ENCODE results near the gene HOXA10. TPM values are rescaled to one million over a fixed set of nuclear protein-coding genes. Genes with fewer than 3 reads are reported as not detected.

The HOXA10 gene
- polyA plus RNA-seq, 3 donors from 2014 or later: 4.2 to 17.3 (median 6.2) TPM

GRCh38 chr7:27140126-27140857, 33.8 kb downstream of the HOXA10 start:
- H3K27me3 Mint-ChIP-seq (ENCODE audit: low read depth in 3 of 3): peaks cover 10 to 15% (median 12%) of the 10 kb centered on the region in 3 donors
- peaks cover 0 to 9% (median 0%) of the 10 kb centered on the region in 3 donors for H3K36me3 Mint-ChIP-seq
- no peak for DNase-seq
- H3K27ac Mint-ChIP-seq: no peak overlapping the region
- H3K4me3 Mint-ChIP-seq: no peak overlapping the region
- peaks cover 1 to 18% of the 10 kb centered on the region in 2 donors for H3K4me1 Mint-ChIP-seq
- H3K9me3 Mint-ChIP-seq: no peaks in the 10 kb centered on the region

- Mint-ChIP-seq H3K4me3 (no peak overlapping the region), H3K4me1 (peaks cover 1 to 22% of the 10 kb centered on the region in 2 donors), H3K36me3 (peaks cover 0 to 9% (median 0%) of the 10 kb centered on the region in 3 donors), H3K9me3 (no peaks in the 10 kb centered on the region), H3K27me3 (ENCODE audit: low read depth in 3 of 3) (peaks cover 10 to 18% (median 14%) of the 10 kb centered on the region in 3 donors), H3K27ac (no peak overlapping the region)
- DNase-seq: no peak
Measured at GRCh38 chr7:27139334-27140125, 34.6 kb downstream of the HOXA10 start.

GRCh38 chr7:27138985-27139333, 35.2 kb downstream of the HOXA10 start:
- Mint-ChIP-seq H3K4me1 (peaks cover 1 to 22% of the 10 kb centered on the region in 2 donors), H3K4me3 (no peak overlapping the region), H3K9me3 (no peaks in the 10 kb centered on the region), H3K27me3 (ENCODE audit: low read depth in 3 of 3) (peaks cover 10 to 18% (median 14%) of the 10 kb centered on the region in 3 donors), H3K36me3 (peaks cover 0 to 9% (median 0%) of the 10 kb centered on the region in 3 donors), H3K27ac (no peak overlapping the region)
- DNase-seq: no peak

- H3K4me3 Mint-ChIP-seq: no peak overlapping the region
- H3K27ac Mint-ChIP-seq: no peak overlapping the region
- peaks cover 1 to 22% of the 10 kb centered on the region in 2 donors for H3K4me1 Mint-ChIP-seq
- H3K9me3 Mint-ChIP-seq: no peaks in the 10 kb centered on the region
- H3K27me3 Mint-ChIP-seq (ENCODE audit: low read depth in 3 of 3): peaks cover 10 to 18% (median 14%) of the 10 kb centered on the region in 3 donors
- H3K36me3 Mint-ChIP-seq: peaks cover 0 to 9% (median 0%) of the 10 kb centered on the region in 3 donors
- DNase-seq: no peak
Measured at GRCh38 chr7:27138472-27138871, 35.6 kb downstream of the HOXA10 start.

DNA sequence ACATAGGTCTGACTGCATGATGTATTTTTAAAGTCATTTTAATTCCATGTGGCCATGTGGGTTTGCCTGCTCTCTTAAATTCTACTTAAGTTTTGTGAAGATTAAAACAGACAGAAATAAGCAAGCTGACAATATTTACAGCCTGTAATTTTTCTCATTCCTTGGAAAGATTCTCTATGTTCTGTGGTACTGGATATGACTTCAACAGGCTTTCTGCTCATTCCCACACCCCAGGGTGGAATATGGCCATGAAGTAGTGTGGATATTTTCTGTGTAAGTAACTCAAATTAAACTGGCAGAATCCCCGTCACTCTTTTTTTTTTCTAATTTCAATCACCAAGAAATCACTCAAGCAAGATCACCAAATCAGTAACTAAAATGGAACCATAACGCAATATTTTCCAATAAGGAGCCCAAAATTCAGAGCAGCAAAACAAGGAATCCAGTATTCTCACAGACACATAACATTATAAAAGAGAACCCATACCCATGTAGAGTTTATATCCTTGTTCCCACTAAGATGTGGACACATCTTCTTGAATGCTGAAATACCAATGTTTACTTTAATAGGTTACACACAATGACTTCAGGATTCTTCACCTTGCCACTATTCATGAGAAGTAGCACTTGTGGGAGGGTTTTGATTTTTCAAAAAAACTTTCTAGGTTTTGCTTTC, 36.3 kb downstream of the HOXA10 start:
- Mint-ChIP-seq H3K4me3 (no peak overlapping the region), H3K36me3 (peaks cover 0 to 9% (median 0%) of the 10 kb centered on the region in 3 donors), H3K9me3 (no peaks in the 10 kb centered on the region), H3K27me3 (ENCODE audit: low read depth in 3 of 3) (peaks cover 10 to 17% (median 14%) of the 10 kb centered on the region in 3 donors), H3K4me1 (peaks cover 1 to 22% of the 10 kb centered on the region in 2 donors), H3K27ac (no peak overlapping the region)
- DNase-seq: no peak

DNA sequence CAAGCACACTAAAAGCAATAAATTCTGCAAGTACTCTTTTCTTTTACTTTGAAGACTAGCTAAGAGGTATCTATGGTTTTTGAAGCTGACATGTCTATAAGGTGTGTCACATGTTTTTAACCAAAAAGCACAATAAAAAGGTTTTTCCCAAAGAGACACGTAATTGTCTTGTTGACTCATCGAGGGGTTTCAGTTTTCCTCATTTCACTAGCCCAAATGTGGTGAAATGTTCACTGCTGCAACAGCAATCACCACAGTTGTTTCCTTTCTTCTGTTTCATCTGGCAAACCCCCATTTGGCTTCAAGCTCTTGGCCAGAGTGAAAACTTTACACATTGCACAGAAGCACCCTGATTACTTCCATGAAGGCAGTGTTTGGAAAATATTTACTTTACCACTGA, 39.7 kb downstream of the HOXA10 start:
- DNase-seq: no peak
- peaks cover 0 to 3% (median 0%) of the 10 kb centered on the region in 3 donors for H3K36me3 Mint-ChIP-seq
- peaks cover 10 to 19% (median 12%) of the 10 kb centered on the region in 3 donors for H3K27me3 Mint-ChIP-seq (ENCODE audit: low read depth in 3 of 3)
- peaks cover 6 to 28% of the 10 kb centered on the region in 2 donors for H3K4me1 Mint-ChIP-seq
- no peaks in the 10 kb centered on the region for H3K9me3 Mint-ChIP-seq
- no peak overlapping the region for H3K4me3 Mint-ChIP-seq
- no peak overlapping the region for H3K27ac Mint-ChIP-seq

DNA sequence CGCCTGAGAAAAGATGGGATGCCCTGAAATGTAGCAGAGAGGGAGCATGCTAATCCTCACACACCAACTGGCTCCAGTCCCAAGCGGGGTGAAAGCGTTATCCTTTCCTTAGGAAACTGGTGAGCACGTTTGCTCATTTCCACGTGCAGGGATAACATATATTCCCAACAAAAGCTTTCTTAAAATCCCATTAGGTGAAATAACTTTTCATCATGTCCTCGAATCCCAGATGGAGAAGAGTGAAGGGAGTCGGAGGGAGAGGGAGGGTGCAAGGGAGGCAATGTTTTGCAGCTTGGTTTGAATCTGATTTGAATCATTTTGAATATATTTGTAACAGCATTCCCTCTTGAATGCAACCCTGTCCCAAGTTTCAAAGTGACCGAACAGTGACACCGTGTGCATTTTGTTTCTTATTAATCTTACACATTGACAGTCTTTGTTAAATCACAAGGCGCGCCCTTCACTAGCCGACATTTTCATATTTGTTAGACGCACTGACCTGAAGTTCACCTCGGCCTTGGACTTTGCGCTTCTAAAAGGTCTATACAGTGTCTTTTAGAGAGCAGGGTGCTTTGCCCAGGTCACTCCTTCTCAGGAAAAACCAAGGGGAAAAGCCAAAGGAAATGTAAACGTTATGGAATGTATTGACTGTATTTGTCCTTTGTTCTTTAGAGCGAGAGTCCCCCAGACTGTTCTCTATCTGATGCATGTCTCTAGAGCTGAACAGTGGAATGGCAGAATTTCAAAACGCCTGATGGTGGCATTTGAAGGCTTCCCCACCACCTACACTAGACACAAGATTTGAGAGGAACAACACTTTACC, 40.5 kb downstream of the HOXA10 start:
- H3K36me3 Mint-ChIP-seq: no peaks in the 10 kb centered on the region
- peaks cover 6 to 28% of the 10 kb centered on the region in 2 donors for H3K4me1 Mint-ChIP-seq
- H3K4me3 Mint-ChIP-seq: no peak overlapping the region
- no peak overlapping the region for H3K27ac Mint-ChIP-seq
- H3K9me3 Mint-ChIP-seq: no peaks in the 10 kb centered on the region
- peaks cover 10 to 17% (median 12%) of the 10 kb centered on the region in 3 donors for H3K27me3 Mint-ChIP-seq (ENCODE audit: low read depth in 3 of 3)
- no peak for DNase-seq

GRCh38 chr7:27132978-27133377, 41.1 kb downstream of the HOXA10 start:
- no peak overlapping the region for H3K4me3 Mint-ChIP-seq
- no peak for DNase-seq
- peaks cover 9 to 17% (median 12%) of the 10 kb centered on the region in 3 donors for H3K27me3 Mint-ChIP-seq (ENCODE audit: low read depth in 3 of 3)
- no peak overlapping the region for H3K27ac Mint-ChIP-seq
- H3K9me3 Mint-ChIP-seq: no peaks in the 10 kb centered on the region
- peaks cover 6 to 28% of the 10 kb centered on the region in 2 donors for H3K4me1 Mint-ChIP-seq
- no peaks in the 10 kb centered on the region for H3K36me3 Mint-ChIP-seq

- no peaks in the 10 kb centered on the region for H3K9me3 Mint-ChIP-seq
- H3K4me1 Mint-ChIP-seq: peaks cover 6 to 25% of the 10 kb centered on the region in 2 donors
- H3K4me3 Mint-ChIP-seq: peak overlapping the region in 2 of 5 donors; percentile 54 to 81
- H3K27me3 Mint-ChIP-seq (ENCODE audit: low read depth in 3 of 3): peaks cover 7 to 16% (median 8%) of the 10 kb centered on the region in 3 donors
- no peaks in the 10 kb centered on the region for H3K36me3 Mint-ChIP-seq
- H3K27ac Mint-ChIP-seq: peak overlapping the region in 2 of 6 donors; percentile 57 to 62
- no peak for DNase-seq
Measured at GRCh38 chr7:27132214-27132613, 41.9 kb downstream of the HOXA10 start.

- Mint-ChIP-seq H3K27ac (peak overlapping the region in 3 of 6 donors; percentile 21 to 84 (median 53)), H3K27me3 (ENCODE audit: low read depth in 3 of 3) (peaks cover 5 to 12% (median 11%) of the 10 kb centered on the region in 3 donors)
Measured at GRCh38 chr7:27131390-27131819, 42.7 kb downstream of the HOXA10 start.

GRCh38 chr7:27130540-27131389, 43.4 kb downstream of the HOXA10 start, which contains the start of gene HOXA4:
HOXA4 (minus strand) TSS chr7:27130757; CDS start chr7:27130733, 24 bp downstream.
- peak; percentile 74 to 90 (median 86) for DNase-seq
- H3K27ac Mint-ChIP-seq: peak within 1 kb of the TSS in 4 of 6 donors; percentile 53 to 84 (median 64)
- H3K36me3 Mint-ChIP-seq: no peaks in the 10 kb centered on the region
- H3K9me3 Mint-ChIP-seq: no peaks in the 10 kb centered on the region
- H3K27me3 Mint-ChIP-seq (ENCODE audit: low read depth in 3 of 3): peaks cover 3 to 12% (median 11%) of the 10 kb centered on the region in 3 donors
- H3K4me1 Mint-ChIP-seq: peaks cover 6 to 14% of the 10 kb centered on the region in 2 donors
- peak within 1 kb of the TSS; percentile 62 to 83 (median 80) for H3K4me3 Mint-ChIP-seq

More at GRCh38 chr7:27131390-27131819, 42.7 kb downstream of the HOXA10 start:
- H3K4me3 Mint-ChIP-seq: peak overlapping the region; percentile 62 to 83 (median 80)
- no peaks in the 10 kb centered on the region for H3K9me3 Mint-ChIP-seq
- DNase-seq: no peak
- no peaks in the 10 kb centered on the region for H3K36me3 Mint-ChIP-seq
- peaks cover 6 to 21% of the 10 kb centered on the region in 2 donors for H3K4me1 Mint-ChIP-seq

Data from immature natural killer cell (primary cell).